Gastrocnemius medialis (tissue), 4 donors: Measurements from ENCODE around the gene MSI2.

ENCODE experiments used
- POLR2A ChIP-seq, 2 donors: fragments of 450-650 bp; IDR thresholded peaks; one replicate each; pipeline ENCODE4 v1.6.1; 2017; ENCODE audit warnings: antibody characterized with exemption in 2 of 2, mild to moderate bottlenecking in 2 of 2, moderate library complexity in 2 of 2
- TF ChIP-seq, protein P1 (sequence below), 5 experiments: fragments of 450-650 bp in 3 of 5; fragments of 200-600 bp in 2 of 5; sonication (generic) in 2 of 5; IDR thresholded peaks in 4 of 5; conservative IDR thresholded peaks in 1 of 5; 1 replicate in 4 of 5; 2 replicates in 1 of 5; pipeline ENCODE4 v1.5.1; 2016 to 2019; ENCODE audit warnings: antibody characterized with exemption in 5 of 5, mild to moderate bottlenecking in 3 of 5, moderate library complexity in 3 of 5

DNA sequence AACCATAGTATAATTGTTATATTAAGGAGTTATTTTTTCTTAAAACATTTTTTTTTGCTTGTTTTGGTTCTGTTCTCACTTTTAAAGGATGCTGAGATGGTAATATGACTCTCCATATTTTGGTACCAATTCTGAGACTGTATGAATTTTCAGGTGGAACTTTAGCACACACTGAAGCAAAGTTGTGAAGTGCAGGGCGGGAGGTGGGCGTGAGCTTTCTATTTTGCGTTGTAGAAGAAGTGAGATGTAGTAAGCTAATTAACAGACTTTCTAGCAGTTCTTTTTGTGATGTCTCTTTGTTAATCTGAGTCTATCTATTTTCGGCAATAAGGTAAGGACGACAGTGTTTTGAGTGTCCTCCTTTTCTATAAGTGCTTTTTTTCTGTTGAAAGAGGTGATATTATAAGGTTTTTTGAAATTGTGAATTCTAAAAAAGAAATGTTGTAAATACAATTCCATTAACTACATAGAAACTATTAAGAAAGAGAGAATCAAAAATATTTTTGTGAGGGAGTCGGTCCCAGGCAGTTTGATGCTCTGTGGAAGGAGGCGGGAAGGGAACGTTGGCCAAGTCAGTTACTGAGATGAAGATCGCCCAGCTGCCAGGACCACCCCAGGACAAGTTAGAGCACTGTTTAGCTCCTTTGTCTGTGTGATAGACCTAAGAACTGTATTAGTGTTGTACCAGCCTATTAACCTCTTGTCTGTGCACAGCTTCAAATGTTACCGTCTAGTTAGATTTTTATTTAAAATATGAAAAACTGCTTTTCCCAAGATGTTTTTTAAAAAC, 423.8 kb downstream of the MSI2 start:
- TF ChIP-seq, protein P1, sequence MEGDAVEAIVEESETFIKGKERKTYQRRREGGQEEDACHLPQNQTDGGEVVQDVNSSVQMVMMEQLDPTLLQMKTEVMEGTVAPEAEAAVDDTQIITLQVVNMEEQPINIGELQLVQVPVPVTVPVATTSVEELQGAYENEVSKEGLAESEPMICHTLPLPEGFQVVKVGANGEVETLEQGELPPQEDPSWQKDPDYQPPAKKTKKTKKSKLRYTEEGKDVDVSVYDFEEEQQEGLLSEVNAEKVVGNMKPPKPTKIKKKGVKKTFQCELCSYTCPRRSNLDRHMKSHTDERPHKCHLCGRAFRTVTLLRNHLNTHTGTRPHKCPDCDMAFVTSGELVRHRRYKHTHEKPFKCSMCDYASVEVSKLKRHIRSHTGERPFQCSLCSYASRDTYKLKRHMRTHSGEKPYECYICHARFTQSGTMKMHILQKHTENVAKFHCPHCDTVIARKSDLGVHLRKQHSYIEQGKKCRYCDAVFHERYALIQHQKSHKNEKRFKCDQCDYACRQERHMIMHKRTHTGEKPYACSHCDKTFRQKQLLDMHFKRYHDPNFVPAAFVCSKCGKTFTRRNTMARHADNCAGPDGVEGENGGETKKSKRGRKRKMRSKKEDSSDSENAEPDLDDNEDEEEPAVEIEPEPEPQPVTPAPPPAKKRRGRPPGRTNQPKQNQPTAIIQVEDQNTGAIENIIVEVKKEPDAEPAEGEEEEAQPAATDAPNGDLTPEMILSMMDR (IDR thresholded peaks at IDR 0.05 in 4 of 5, conservative IDR thresholded peaks at IDR 0.05 in 1 of 5): no peak
- TF ChIP-seq POLR2A (IDR thresholded peaks at IDR 0.05): no peak
